Stimulated activated CD4-positive, alpha-beta T cell treated with anti-CD3 and anti-CD28 coated beads, Interleukin-4, amount 100 ng/mL, for 4 hours (primary cell): ENCODE measurements around the gene SAMHD1.
"Not testable (repeated sequence)": the region's sequence is repeated elsewhere in the genome, so short reads cannot be mapped to it uniquely, and the experiment has no call there.

ENCODE experiments used
- DNase-seq, 2 experiments: peaks; one replicate each; pipeline ENCODE4 v3.0.0-alpha.2; 2020

SAMHD1 gene

DNA sequence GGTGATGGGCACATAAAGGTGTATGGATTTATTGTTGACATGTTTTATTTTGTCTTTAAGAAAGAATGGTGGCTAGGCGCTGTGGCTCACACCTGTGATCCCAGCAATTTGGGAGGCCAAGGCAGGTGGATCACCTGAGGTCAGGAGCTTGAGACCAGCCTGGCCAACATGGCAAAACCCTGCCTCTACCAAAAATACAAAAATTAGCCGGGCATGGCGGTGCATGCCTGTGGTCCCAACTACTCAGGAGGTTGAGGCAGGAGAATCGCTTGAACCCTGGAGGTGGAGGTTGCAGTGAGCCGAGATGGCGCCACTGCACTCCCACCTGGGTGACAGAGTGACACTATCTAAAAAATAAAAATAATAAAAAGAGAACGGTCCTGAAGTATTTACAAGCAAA lies 45.4 kb downstream of the SAMHD1 start:
- DNase-seq, result not testable (repeated sequence)

DNA sequence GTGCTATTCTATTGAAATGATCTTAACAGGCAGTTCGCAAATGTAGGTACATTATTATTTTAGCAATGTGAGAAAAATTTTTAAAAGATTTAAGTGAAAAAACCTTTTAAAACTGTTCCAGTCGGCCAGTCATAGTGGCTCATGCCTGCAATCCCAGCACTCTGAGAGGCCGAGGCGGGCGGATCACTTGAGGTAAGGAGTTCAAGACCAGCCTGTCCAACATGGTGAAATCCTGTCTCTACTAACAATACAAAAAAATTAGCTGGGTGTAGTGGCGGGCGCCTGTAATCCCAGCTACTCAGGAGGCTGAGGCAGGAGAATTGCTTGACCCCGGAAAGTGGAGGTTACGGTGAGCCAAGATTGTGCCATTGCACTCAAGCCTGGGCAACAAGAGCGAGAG lies 45.9 kb downstream of the SAMHD1 start:
- DNase-seq, result not testable (repeated sequence)

DNA sequence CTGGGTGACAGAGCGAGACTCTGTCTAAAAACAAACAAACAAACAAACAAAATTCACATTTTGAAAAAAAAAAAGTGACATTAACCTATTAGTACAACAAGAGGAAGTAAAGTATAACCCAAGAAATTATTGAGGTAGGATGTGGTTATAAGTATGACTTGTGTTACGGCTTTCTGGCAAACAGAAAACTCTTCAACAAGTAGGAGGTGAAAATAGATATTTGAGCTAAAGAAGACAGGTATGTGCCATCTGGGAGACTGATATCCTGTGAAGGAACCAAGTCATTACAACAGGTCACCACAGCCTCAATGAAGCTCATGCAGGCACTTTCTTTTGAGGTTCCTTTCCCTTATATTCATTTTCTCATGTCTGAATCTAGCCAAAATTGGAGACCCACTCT lies 46.8 kb downstream of the SAMHD1 start:
- DNase-seq, result no peak

DNA sequence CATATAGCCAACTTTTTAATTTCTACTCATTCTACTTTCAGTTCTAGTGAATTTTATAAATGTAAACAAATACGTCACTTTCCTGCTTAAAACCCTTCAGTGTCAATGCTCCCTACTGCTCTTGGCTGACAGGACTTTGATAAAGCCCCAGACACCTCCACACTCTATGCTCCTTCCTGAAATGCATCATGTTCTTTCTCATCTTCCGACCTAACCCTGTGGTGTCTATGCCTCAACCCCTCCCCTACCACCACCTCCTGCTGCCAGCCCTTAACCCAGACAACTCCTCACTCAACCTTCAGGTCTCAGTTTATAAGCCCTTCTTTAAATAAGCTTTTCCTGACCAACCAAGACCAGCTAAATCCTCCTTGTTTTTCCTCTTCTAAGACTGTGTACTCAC lies 56.5 kb downstream of the SAMHD1 start:
- DNase-seq, result no peak

DNA sequence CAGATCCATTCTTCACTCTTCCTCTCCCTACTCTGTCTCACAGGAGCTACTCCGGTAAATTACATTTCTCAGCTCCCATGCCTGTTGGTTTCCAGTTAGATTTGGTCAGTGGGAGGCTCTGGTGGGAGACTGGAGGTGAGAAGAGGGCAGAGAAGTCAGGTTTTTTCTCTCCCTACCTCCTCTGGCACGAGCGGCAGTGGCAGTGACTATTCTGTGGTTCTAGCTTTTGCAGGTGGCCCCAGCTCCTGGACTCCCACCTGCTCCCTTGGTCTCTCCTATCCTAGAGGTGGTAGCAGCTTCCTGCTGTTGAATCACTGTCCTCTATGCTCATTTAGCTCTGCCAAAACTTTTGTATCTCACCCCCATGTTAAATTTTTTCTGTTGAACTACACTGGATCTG lies 57.7 kb downstream of the SAMHD1 start:
- no peak for DNase-seq

DNA sequence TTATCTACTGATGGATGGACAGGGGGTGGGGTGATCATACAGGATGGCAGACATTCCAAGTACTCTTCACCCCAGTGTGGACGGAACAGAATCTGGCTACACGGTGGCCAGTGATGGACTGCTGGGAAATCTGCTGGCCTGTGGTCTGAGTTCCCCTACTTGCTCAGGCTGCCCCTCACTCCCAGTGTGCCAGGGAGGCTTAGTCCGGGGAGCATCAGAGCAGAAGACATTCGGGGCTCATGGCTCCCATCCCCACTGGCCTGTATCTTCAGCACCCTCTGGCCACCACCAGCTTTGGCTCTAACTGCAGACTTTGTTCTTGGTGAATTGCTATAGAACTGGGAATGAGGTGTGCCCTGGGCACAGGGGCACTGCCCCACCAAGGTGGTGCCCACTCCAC lies 60.3 kb downstream of the SAMHD1 start:
- no peak for DNase-seq

DNA sequence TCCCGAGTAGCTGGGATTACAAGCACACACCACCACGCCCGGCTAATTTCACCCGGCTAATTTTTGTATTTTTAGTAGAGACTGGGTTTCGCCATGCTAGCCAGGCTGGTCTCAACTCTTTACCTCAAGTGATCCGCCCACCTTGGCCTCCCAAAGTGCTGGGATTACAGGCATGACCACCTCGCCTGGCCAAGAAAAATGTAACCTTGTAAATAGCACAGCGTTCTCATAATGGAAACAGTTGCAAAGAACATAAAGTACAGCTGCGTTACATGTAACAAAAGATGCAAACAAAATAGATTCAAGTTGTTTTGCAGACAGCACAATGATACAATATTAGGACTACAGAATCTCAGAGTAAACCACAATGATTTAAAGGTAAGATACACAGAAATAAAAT lies 60.9 kb downstream of the SAMHD1 start:
- DNase-seq, result no peak

DNA sequence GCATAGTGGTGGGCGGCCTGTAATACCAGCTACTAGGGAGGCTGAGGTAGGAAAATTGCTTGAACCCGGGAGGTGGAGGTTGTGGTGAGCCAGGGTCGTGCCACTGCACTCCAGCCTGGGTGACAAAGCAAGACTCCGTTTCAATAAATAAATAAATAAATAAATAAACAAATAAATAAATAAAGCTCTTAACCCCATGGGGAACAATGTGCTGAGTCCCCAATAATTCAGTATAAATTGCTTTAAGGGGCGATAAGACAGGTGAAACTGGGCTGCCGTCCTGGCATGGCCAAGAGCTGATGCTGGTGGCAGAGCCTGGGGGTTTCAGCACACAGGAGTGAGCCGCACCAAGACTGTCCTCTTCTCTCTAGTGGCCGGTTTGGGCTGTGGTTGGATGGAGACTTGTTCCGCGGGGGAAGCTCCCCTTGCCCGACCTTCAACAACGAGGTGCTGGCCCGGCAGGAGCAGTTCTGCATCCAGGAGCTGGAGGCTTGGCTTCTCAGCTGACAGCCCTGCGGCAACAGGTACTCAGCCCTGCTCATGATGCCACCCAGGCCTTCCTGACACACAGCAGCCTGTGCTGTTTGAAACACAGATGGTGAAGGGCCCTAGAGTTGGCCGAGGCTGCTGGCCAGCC lies 62.5 kb downstream of the SAMHD1 start:
- DNase-seq, result no peak

DNA sequence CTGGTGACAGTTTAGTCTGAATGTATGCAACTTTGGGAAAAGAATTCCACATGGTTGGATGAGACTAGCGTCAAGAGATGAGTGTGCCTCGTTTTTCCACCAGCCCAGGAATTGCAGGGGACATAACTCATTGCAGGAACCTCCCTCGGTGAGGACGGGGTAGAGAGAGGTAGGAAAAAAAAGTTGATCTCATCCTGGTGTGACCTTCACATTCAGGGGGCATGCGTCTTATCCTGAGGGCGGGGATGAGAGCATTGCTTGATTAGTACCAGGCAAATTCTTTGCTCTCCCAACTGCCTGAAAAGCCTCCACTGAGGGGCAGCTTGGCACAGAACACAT lies 63.8 kb downstream of the SAMHD1 start:
- no peak for DNase-seq

DNA sequence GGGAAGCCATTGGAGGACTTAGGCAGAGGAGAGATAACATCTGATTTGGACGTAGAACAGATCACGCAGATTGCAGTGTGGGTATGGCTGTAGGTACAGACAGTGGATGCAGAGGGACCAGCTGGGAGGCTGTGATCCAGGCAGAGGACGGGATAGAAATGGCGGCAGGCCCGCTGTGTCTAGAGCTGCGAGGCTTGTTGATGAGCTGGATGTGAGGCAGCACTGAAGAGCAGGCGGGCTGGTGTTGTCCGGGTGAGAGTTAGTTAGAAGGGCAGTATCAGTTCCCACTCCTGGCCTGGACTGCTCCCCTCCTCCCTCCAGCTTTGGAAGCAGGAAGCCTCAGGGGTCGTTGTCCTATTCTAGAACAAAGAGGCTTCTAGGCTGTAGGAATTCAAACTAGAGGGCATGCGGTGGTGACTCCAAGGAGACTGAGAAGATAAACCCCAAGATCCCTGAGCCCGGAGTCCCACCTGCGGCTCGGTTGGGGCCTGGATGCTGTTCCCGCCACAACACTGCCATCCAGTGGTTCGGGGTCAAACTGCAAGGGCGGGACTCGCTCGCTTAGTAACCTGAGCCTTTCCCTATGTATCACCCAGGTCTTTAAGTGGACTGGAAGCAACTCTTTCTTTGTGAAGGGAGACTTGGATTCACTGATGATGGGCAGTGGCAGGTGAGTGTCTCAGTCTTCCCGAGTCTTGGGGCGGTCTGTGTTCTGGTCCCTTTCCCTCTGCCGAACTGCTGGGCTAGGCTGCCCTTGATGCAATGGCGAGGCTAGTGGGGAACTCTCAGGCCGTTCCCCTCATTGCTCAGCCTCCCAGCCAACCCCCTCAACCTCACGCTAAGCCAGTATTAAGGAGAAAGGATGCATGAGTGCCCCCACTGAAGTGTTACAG lies 64.4 kb downstream of the SAMHD1 start:
- DNase-seq, result peak; percentile 70 to 80

DNA sequence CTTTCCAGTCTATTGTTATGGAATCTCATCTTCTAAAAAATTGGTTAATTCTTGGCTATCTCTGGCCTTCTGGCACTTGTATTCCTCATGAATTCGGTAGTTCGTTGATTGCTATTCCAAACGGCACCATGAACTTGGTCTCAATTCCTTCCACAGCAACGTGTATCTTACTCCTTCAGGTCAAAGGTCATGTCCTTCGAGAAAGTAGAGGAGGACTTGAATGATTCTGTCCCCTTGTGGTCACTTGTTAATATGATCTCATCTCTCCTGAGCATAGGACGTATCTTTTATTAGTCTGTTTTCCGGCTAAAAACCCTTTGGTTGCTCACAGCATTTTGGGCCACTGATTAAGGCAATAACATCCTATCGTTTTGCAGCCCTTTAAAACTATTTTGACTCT lies 66.2 kb downstream of the SAMHD1 start:
- no peak for DNase-seq

DNA sequence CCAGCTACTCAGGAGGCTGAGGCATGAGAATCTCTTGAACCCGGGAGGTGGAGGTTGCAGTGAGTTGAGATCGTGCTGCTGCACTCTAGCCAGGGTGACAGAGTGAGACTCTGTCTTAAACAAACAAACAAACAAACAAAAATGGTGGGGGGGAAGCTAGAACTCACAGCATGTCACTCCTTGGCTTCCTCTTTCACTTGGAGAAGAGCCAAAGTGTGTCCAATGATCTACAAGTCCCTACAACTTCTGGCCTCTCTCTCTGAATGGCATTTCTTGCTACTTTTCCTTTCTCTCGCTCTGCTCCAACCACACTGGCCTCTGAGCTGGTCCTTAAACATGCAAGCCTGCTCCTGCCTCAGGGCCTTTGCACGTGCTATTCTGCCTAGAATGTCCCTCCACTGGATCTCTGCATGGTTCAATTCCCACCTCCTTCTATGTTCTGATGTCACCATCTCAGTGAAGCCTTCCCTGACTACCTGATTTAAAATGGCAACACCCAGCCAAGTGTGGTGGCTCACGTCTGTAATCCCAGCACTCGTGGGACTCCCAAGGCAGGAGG lies 67.5 kb downstream of the SAMHD1 start:
- DNase-seq, result no peak

DNA sequence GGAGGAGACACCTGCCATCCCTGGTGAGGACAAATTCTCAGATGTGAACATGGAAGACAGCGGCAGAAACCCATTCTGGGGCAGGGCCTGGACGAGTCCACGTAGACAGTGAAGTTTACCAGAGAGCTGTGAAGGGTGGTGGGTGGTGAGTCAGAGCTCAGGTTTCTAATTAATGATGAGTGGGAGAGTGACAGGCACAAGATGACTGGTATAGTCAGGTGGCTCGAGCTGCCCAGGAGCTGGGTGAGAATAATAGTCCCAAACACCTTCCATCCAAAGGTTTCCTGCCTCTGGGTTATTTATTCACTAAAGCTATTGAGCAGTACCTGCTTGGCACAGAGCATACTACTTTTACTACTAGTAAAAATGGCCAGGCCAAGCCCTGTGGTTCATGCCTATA lies 69.6 kb downstream of the SAMHD1 start:
- DNase-seq, result no peak

DNA sequence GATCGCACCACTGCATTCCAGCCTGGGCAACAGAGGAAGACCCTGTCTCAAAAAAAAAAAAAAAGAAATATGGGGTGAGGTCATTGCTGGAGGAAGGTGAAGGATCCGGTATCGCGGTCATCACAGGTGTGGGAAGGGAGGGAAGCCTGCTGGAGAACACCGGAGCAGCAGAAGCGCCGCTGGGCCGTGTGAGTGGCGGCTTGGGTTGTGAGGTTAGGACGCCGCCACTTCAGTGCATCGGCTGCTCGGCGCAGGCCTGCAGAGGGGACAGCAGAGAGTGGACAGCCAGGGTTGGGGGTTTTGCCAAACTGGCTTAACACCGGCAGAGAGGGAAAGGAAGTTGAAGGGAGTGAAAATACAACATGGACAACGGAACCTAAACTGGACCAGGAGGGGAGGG lies 70.2 kb downstream of the SAMHD1 start:
- no peak for DNase-seq

DNA sequence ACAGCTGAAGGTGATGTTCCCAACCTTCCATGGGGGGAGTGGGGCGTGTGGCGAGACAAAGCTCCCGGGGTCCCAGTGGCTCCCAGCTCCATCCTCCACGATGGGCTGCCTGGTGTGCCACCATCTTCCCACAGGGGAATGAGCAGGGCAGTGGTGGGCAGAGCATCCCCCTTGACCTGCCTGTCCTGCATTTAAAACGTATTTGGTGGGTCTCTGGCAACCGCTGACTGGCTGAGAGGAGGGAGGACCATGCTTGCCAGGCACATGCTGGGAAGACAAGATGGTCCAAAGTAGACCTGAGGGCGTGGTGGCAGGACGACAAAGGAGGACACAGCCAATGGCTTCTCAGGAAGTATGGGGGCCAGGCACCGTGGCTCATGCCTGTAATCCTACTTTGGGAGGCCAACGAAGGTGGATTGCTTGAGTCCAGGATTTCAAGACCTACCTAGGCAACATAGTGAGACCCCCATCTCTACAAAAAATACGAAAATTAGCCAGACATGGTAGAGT lies 70.7 kb downstream of the SAMHD1 start:
- DNase-seq, result no peak

DNA sequence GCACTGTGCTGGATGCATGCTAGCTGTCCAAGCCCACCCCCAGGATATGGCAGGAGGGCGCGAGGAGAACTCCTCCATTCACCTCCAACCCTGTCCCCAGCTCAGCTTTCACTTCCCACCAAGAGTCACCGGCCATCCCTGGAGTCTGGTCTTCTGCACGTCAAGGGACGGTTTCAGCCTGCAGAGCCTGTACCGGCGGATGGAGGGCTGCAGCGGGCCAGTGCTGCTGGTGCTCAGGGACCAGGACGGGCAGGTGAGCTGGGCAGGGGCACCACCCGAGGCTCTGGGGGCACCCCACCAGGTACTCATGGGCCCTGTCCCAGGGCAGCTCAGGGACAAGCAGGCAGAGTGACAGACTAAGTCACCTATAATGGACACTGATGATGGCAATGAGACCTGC lies 72.6 kb downstream of the SAMHD1 start:
- no peak for DNase-seq

DNA sequence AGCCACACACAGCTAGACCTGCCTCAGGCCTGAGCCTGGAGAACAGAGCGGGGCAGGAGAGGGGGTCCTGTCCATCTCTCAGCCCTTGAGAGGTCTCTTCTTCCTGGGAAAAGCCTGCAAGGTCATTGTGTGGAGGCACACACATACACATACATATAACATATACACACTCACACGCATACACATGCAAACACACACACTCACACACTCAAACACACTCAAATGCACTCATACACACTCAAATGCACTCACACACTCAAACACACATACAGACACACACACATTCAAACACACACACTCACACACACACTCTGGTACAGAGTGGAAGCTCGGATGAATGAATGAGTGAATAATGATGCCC lies 75.1 kb downstream of the SAMHD1 start:
- DNase-seq, result no peak

DNA sequence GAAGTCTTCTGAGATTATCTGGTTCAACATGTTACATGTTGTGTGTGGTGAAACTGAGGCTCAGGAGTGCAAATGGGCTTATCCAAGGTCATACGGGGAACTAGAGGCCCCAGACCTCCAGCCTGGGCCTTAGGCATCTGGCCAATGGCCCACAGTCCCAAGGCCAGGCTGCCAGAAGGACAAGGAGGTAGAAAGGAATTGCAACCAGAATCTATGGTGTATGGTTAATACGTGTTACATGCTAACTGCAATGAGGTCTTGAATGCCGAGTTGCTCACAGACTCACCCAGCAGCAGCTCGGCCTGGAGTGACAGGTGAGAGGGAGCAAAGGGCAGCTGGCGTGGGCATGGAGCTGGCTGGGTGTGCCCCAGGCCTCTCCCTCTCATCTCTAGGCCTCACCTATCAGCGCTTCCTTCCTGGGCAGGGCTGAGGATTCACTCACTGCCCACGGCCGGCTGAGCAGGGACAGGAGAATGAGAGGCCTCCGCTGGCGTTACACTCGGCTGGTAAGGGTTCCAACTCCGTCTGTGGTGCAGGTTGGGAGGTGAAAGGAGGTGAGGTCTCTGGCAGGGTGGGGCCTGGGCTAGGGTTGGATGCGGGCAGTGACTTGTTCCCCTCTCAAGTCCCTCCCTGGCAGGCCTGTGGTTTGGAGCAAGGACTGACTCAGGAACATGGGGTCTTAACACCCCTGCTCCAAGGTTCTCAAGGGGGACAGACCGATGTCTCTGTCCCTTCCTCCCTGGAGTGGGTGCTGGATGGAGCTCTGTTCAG lies 75.6 kb downstream of the SAMHD1 start, which contains the start of gene TLDC2:
Gene TLDC2 (plus strand): TSS at position 437 of the 771 bp plus-strand sequence. CDS start 37 bp downstream, at position 474.
- no peak for DNase-seq

DNA sequence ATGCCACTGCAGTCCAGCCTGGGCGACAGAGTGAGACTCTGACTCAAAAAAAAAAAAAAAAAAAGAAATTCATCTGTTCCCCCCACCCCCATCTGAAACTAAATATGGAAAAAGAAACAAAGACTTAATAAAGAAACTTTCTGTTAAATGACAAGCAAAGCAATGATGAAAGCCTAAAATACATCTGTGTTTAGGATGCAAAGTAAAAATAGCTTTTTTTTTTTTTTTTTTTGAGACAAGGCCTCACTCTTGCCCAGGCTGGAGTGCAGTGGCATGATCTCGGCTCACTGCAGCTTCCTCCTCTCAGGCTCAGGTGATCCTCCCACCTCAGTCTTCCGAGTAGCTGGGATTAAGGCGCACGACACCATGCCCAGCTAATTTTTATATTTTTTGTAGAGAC lies 76.4 kb downstream of the SAMHD1 start:
- not testable (repeated sequence) for DNase-seq

DNA sequence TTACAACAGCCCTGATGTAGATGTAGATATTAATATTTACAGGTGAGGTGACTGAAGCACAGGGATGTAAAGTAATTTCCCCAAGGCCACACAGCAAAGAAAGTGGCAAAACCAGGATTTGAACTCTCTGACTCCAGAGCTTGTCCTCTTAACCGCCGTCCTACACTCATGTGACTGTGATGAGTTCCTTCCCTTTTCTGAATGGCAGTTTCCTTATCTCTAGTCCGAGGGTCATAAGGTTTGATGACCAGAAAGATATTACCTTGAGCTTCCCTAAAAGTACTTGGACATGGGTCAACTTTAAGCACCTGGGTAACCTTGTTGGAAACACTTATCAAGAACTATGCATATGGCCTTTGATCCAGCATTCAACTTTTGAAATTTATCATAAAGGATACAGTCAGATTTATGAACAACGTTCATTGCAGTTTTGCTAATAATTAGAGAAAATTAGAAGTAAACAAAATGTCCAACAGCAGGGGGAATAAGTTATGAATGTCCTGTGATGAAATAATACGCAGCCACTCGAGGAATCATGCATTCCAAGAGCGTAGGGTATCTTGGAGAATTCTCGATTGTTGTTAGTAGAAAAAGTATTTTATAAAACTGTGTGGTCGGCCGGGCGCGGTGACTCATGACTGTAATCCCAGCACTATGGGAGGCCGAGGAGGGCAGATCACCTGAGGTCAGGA lies 77.9 kb downstream of the SAMHD1 start:
- DNase-seq, result no peak

DNA sequence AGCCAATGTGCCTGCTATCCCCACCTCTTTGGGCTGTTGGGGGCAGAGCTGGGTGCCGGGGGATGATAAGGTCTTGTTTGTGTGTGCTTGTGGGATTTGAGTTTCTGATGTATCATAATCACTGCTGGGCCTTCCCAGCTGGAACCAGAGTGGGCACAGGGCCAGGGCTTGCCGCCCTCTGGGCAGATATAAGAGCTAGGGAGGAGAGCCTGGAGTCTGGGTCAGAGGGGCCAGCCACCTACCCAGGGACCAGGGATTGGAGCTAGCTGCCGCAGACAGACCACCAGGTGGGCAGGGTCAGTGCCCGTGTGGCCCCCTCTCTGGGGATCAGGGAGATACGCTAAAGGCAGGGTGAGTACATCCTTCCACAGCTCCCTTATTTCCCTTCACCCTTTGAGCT lies 78.7 kb downstream of the SAMHD1 start:
- DNase-seq, result no peak
